Bone marrow (tissue), 2 donors: ENCODE measurements around the gene PRXL2B.

Source experiments
- DNase-seq, 2 donors: peaks; one replicate each; lab custom pipeline; 2025; lab: John Stamatoyannopoulos, UW

The PRXL2B gene

GRCh38 chr1:2637442-2638145 lies 51.0 kb downstream of the PRXL2B start:
- no peak for DNase-seq

- DNase-seq = no peak
Measured at GRCh38 chr1:2638466-2639115, 52.0 kb downstream of the PRXL2B start.

- no peak for DNase-seq
Measured at GRCh38 chr1:2639203-2639602, 52.6 kb downstream of the PRXL2B start.

- DNase-seq = no peak
Measured at GRCh38 chr1:2639607-2640521, 53.3 kb downstream of the PRXL2B start.

GRCh38 chr1:2640626-2641025 lies 54.0 kb downstream of the PRXL2B start:
- no peak for DNase-seq
